Activated CD8-positive, alpha-beta memory T cell treated with anti-CD3 and anti-CD28 coated beads, Interleukin-2, amount 10 ng/mL, durations not matched to agents 7 days and 5 days (primary cell): Measurements from ENCODE around the gene ERCC6L. TPM values are rescaled to one million over a fixed set of nuclear protein-coding genes. Genes with fewer than 3 reads are reported as not detected.
A peak's percentile ranks its signal among the peaks of the same experiment; 100 is the strongest.
"Not testable (repeated sequence)": the region's sequence is repeated elsewhere in the genome, so short reads cannot be mapped to it uniquely, and the experiment has no call there.

ENCODE experiments used
- ATAC-seq: fragments of 150-1000 bp; cut with Tn5 transposase; one replicate; pipeline ENCODE4 v1.10.0; 2021; ENCODE audit warnings: moderate library complexity
- CTCF ChIA-PET: fragments of 350-600 bp; sonication (Branson Sonifier 250); formaldehyde crosslinking; loops from one replicate; lab custom pipeline; 2021; ENCODE audit warnings: antibody characterized with exemption; lab: Charles Lee
- DNase-seq: peaks from one replicate; pipeline ENCODE4 v3.0.0-alpha.2; 2020
- H3K27ac Mint-ChIP-seq: one replicate; pipeline ENCODE4 v1.8.0; 2021; ENCODE audit warnings: mild to moderate bottlenecking, mixed read lengths
- H3K27me3 Mint-ChIP-seq: one replicate; pipeline ENCODE4 v1.8.0; 2021; ENCODE audit warnings: mixed read lengths
- H3K36me3 Mint-ChIP-seq: one replicate; pipeline ENCODE4 v1.8.0; 2021; ENCODE audit warnings: mild to moderate bottlenecking, mixed read lengths
- H3K4me1 Mint-ChIP-seq: one replicate; pipeline ENCODE4 v1.8.0; 2021; ENCODE audit warnings: mixed read lengths
- H3K4me3 Mint-ChIP-seq: one replicate; pipeline ENCODE4 v1.8.0; 2021; ENCODE audit warnings: mild to moderate bottlenecking, moderate library complexity, mixed read lengths
- H3K9me3 Mint-ChIP-seq: one replicate; pipeline ENCODE4 v1.8.0; 2022; ENCODE audit warnings: low read depth, mixed read lengths
- total RNA-seq, 2 experiments: library from RNA; stranded (reverse); gene quantifications; one replicate each; pipeline ENCODE4 v1.2.3, GENCODE V29; 2021

Gene ERCC6L
- total RNA-seq, 2 experiments from 2014 or later = 13.4 to 14.1 TPM

DNA sequence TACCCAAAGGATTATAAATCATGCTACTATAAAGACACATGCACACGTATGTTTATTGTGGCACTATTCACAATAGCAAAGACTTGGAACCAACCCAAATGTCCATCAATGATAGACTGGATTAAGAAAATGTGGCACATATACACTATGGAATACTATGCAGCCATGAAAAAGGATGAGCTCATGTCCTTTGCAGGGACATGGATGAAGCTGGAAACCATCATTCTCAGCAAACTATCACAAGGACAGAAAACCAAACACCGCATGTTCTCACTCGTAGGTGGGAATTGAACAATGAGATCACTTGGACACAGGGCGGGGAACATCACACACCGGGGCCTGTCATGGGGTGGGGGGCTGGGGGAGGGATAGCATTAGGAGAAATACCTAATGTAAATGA is 62.5 kb downstream of the ERCC6L start:
- DNase-seq, CTCF ChIA-PET, H3K36me3 Mint-ChIP-seq, H3K4me3 Mint-ChIP-seq, H3K27ac Mint-ChIP-seq, H3K27me3 Mint-ChIP-seq, H3K4me1 Mint-ChIP-seq, ATAC-seq, H3K9me3 Mint-ChIP-seq: not testable (repeated sequence)

DNA sequence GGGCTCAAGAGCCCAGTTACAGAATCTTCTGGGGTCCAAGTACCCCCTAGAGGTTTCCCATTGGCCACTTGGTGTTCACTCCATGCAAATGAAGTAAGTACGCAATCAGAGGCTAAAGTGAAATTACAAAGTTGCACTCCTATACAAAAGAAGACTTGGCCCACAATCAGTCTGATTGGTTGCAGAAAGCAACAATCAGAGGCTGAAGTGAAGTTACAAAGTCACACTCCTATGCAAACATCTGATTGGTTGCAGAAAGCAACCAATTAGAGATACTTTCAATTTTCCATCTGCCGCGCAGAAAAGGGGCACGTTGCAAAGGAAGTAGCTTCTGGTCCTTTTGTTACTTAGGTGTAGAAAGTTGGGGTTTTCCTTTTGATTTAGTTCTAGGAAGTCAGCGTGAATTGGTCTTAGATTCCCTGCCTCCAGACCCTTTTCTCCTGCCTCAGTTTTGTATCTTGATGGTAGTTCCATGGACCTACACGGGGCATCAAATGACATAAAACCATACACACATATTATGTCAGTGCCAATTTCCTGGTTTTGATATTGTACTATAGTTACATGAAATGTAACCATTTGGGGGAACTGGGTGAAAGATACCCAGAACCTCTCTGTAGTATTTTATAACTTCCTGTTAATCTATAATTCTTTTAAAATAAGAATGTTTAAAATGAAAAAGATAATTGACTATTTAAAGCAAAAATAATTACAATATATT is 69.7 kb downstream of the ERCC6L start:
- H3K9me3 Mint-ChIP-seq = no peaks in the 10 kb centered on the region
- H3K36me3 Mint-ChIP-seq = no peaks in the 10 kb centered on the region
- H3K27ac Mint-ChIP-seq = peak overlapping the region; percentile 93
- CTCF ChIA-PET = no interaction called here
- DNase-seq (peak; percentile 67), ATAC-seq (peak; percentile 93)
- peaks cover 2% of the 10 kb centered on the region for H3K27me3 Mint-ChIP-seq
- peaks cover 8% of the 10 kb centered on the region for H3K4me1 Mint-ChIP-seq
- peak overlapping the region; percentile 68 for H3K4me3 Mint-ChIP-seq

DNA sequence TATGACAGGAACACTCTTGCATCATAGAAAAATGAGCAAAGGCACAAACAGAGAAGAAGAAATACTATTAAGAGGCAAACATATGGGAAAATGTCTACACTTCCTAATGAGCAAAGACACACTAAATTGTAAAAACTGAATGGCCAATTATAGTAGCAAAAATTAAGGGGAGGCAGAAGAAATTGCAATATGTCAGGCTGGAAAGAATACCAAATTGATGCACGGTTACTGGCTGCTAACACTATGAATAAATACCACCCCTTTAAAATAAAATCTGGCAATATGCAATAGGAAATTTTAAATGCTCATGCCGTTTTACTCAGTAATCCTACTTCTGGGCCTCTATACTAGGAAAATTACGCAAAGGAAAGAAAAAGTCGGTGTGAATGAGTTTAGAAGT is 73.3 kb downstream of the ERCC6L start:
- H3K4me1 Mint-ChIP-seq = peaks cover 8% of the 10 kb centered on the region
- no peaks in the 10 kb centered on the region for H3K36me3 Mint-ChIP-seq
- no peak overlapping the region for H3K27ac Mint-ChIP-seq
- H3K9me3 Mint-ChIP-seq = no peaks in the 10 kb centered on the region
- H3K4me3 Mint-ChIP-seq = no peak overlapping the region
- no peak for ATAC-seq
- H3K27me3 Mint-ChIP-seq = peaks cover 2% of the 10 kb centered on the region
- CTCF ChIA-PET = no interaction called here
- DNase-seq = no peak

DNA sequence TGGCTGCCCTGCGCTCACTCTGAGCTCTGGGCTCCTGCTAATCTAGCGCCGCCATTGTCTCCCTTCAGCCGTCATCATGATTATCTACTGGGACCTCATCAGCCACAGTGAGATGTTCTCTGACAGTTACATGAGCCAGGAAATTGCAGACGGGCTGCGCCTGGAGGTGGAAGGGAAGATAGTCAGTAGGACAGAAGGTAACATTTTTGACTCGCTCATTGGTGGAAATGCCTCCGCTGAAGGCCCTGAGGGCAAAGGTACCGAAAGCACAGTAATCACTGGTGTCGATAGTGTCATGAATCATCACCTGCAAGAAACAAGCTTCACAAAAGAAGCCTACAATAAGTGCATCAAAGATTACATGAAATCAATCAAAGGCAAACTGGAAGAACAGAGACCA is 79.1 kb downstream of the ERCC6L start:
- Mint-ChIP-seq H3K4me3 (no peak overlapping the region), H3K27me3 (peaks cover 17% of the 10 kb centered on the region)

DNA sequence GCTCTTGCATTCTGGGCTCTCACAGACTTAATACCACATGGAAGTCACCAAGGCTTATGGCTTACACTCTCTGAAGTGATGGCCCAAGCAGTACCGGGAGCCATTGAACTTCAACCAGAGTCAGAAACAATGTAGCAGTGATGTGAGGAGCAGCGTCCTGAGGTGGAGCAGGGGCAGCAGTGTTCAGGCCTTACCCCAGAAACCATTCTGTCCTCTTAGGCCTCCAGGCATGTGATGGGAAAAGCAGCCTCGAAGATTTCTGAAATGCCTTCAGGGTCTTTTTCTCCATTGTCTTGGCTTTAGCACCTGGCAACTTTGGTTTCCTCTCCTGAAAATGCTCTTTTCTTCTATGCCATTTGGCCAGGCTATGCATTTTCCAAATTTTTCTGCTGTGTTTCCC is 80.1 kb downstream of the ERCC6L start:
- Mint-ChIP-seq H3K4me3 (no peak overlapping the region), H3K27ac (no peak overlapping the region), H3K9me3 (no peaks in the 10 kb centered on the region), H3K36me3 (no peaks in the 10 kb centered on the region), H3K27me3 (peaks cover 17% of the 10 kb centered on the region), H3K4me1 (no peaks in the 10 kb centered on the region)
- DNase-seq (no peak), ATAC-seq (no peak)
- CTCF ChIA-PET = no interaction called here

More for the DNA sequence above, 79.1 kb downstream of the ERCC6L start:
- no peak for DNase-seq
- H3K27ac Mint-ChIP-seq = no peak overlapping the region
- no peaks in the 10 kb centered on the region for H3K36me3 Mint-ChIP-seq
- no peaks in the 10 kb centered on the region for H3K4me1 Mint-ChIP-seq
- CTCF ChIA-PET = no interaction called here
- no peak for ATAC-seq
- no peaks in the 10 kb centered on the region for H3K9me3 Mint-ChIP-seq

Other genes with a start within 250 kb of the ERCC6L start
- under 1 TPM; 0.14 to 0.20 TPM for gene RTL5, start 107.1 kb downstream of the ERCC6L start, total RNA-seq
- gene PIN4, start 57.3 kb downstream of the ERCC6L start, total RNA-seq = 10 to 100 TPM in 1 of 2 experiments, 1 to 10 TPM in 1; 8.4 to 11.0 TPM
- gene RPS4X, start 38.2 kb upstream of the ERCC6L start, total RNA-seq = 100 to 1,000 TPM; 752 to 908 TPM
- gene CITED1, start 66.9 kb upstream of the ERCC6L start, total RNA-seq = not detected